ENCODE measurements around the gene STK11.
A peak's percentile ranks its signal among the peaks of the same experiment; 100 is the strongest.

Gene STK11

DNA sequence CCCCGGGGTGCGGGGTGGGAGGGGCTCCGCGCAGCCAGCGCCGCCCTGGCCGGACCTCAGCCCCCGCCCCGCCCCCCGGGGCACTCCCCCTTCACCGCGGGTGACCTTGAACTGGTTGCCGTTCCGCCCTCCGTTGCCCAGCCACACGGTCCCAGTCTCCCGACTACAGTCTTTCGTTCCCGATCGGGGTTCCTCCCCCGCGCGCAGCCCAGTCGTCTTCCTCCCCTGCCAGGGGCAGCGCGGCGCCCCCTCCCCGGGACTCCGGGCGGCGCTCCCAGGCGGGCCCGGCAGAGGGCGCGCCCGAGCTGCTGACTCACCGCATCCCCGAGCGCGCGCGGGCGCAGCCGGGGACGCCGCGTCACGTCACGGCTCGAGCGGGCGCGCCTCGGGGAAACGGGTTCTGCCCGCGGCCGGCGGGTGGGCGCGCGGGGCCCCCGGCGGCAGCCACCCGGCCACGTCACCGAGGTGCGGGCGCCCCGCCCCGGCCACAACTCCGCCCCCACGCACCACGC lies 43.3 kb downstream of the STK11 start:
- H3K4me3 ChIP-seq (ENCODE audit: low read depth, low read length) = peak overlapping the region; percentile 70

DNA sequence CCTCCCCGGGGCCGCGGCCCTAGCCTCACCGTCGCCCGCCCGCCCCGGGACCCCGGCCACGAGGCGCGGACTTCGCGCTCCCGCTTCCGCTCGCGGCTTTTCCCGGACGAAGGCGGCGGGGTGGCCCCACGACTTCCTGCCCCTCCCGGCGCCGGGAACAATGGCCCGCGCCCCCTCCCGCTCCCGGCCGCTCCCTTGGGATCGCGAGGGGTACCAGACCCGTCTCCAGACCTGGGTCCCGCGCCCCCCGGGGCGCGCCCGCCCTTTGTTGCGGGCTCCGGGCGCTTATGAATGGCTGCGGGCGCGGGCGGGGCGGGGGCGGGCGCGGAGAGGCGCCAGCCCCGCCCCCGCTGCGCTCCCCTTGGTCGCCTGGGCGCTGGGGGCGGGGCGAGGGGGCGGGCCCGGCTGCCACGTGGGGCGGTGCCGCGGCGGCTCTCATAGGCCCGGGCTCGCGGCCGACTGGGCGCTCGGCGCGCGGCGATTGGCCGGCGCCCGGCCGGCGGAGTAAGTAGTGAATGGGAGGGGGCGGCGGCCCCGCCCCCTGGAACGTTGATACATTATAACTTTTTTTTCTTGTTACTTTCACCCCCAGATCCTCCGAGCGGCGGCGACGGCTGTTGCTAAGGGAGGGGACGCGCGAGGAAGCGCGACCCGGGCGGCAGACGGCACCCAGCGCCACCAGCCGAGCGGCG lies 43.9 kb downstream of the STK11 start:
- H3K4me3 ChIP-seq (ENCODE audit: low read depth, low read length) = peak overlapping the region; percentile 79

DNA sequence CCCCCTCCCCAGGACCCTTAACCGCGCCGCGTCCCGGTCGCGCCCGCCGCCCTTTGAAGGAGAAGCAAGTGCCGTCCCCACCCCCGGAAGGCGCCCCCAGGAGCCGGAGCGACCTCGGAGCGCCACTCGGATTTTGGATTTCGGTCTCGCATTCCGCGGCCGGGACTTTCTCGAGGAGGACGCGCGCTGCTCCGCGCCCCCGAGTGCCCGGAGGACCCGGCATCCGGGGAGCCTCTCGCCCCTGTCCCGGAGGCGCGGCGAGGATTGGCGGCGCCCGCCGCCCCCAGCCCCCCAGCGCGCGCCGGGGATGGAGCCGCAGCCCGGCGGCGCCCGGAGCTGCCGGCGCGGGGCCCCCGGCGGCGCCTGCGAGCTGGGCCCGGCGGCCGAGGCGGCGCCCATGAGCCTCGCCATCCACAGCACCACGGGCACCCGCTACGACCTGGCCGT lies 44.4 kb downstream of the STK11 start:
- H3K4me3 ChIP-seq (ENCODE audit: low read depth, low read length) = peak overlapping the region; percentile 79

DNA sequence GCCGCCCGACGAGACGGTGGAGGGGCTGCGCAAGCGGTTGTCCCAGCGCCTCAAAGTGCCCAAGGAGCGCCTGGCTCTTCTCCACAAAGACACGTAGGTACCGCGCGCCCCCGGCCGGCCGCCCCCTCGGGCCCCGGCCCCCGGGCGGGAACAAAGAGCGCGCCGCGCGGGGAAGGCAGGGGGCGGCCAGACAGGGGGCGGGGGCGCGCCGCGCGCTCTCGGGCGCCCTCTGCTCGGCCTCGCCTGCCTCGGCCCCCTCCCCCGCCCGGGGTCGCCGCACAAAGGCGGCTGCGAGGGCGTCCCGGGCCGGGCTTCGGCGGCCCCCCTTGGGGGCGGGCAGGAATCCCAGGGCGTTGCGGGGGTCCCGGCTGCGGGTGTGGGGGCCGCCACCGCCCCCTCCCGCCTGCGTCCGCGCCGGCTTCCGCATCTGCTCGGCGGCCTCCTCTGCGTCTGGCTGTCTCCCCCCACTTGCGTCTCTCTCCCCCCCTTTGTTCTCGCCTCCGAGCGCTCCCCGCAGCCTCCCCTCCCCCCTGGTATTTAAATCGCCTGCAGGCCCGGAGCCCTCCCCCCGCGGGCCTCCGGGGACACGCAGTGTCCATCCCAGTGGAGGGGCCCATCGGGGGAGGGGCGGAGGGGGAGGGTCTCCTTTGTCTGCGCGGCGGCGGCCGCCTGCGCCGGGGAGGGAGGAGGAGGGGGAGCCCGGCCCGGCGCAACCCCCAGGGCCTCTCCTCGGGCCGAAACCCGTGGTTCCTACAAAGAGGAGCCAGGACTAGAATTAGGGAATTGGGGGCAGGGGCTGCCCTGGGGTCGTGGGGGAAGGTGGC lies 45.1 kb downstream of the STK11 start:
- H3K4me3 ChIP-seq (ENCODE audit: low read depth, low read length) = peak overlapping the region; percentile 79

DNA sequence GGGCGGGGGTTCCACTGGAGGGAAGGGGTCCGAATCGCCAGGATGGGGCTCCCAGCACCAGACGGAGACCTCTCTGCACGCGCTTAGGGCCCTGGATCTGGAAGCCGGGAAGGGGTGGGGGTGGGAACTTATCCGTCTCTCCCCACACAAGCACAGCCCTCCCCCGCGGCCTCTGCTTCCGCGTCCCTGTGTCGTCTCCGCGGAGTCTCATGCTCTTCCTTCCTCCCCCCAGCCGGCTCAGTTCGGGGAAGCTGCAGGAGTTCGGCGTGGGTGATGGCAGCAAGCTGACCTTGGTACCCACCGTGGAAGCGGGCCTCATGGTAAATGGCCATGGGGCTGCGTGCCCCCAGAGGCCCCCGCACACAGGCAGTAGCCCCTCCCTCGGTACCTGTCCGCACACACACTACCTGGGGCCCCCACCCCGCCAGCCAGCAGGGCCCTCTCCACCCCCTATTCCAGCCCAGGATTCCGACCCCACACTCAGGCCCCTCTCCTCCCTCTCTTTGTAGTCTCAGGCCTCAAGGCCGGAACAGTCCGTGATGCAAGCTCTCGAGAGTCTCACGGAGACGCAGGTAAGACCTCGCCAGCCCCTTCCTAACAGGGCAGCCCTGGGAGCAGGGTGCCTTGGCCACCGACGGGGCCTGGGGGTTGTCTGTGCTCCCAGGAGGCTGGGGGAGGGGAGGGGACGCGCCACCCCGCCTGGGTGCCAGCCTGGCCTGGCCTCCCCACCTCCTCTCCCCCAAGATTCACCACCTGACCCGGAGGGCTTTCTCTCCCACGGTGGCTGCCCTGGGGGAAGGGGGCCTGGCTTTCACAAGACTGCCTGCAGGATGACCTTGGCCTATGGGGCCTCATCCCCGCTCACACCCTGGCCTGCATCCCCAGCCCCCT lies 46.0 kb downstream of the STK11 start:
- peak overlapping the region; percentile 79 for H3K4me3 ChIP-seq (ENCODE audit: low read depth, low read length)

DNA sequence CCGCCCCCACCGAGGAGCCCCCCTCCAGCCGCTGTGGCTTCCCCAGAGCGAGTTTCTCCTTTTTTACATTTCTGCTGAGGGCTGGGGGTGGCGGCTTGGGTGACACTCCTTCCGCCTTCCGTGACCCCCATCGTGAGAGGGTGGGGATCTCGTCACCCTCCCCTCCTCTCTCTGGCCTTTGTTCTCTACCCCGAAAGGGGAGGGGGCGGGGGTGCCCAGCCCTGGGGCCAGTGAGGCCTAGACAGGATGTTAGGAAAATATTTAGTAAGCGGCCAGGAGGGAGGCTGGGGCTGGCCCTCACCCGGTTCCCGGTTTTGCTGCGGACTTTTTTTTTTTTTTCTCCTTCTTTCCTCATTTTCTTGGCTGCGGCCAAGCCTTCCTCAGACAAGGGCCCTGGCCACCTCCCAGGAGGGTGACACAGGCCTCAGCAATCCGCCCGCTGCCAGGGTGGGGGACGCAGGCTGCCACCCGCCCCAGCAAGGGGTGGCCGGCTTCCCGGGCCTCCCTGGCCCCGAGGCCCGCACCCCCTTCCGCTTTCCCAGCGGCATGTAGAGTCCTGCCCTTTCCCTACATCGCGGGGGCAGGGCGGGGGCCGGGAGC lies 46.7 kb downstream of the STK11 start:
- H3K4me3 ChIP-seq (ENCODE audit: low read depth, low read length) = no peak overlapping the region

DNA sequence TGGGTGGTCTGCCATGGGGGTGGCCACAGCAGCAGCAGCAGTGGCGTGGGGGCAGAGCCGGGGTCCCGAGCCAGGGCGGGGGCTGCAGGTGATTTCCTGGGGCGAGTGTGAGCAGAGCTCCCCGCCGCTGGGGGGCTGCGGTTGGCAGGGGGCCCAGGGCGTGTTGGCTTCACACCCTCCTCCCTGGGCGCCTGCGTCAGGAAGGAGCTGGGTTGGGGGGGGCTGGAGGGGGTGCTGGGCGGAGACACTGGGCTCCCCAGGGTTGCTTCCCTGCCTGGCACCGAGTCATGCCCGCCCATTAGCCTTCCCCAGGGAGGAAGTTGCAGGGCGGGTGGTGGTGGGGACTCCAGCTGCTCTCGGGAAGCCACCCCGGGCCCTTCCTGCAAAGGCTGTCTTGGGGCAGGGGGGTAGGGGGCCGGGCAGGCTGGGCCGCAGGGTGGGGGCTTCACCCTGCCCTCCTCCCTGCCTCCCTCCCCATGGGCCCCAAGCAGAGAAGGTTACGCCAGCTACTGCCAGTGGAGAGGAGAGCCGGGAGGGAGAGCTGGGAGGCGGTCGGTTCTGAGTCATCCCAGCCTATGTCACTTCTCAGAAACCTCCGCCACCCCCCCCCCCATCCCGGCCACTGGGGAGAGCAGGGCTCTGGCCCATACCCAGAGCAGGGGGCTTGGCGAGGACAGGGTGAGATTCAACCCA lies 47.4 kb downstream of the STK11 start:
- H3K4me3 ChIP-seq (ENCODE audit: low read depth, low read length) = no peak overlapping the region

DNA sequence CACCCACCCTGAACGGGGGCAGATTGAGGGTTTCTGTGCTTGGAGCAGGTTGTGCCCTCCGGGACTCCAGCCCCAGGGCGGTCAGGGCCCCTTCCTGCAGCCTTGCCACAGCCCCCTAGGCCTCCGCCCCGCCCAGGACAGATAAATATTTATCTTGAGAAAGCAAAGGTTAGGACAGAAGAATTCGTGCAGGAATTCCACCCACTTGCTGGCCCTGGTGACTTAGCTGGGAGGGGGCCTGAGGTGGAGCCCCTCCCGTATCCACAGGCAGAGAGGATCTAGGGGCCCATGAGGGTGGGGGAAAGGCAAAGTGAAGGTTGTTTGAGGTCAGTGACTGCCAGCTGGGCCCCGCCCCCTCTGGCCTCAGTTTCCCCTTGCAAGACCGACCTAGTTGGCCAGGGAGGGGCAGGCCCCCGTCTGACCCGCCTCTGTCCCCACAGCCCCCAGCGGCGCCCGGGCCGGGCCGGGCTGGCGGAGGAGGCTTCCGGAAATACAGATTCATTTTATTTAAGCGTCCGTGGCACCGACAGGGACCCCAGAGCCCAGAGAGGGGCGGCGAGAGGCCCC lies 48.0 kb downstream of the STK11 start:
- H3K4me3 ChIP-seq (ENCODE audit: low read depth, low read length) = no peak overlapping the region

DNA sequence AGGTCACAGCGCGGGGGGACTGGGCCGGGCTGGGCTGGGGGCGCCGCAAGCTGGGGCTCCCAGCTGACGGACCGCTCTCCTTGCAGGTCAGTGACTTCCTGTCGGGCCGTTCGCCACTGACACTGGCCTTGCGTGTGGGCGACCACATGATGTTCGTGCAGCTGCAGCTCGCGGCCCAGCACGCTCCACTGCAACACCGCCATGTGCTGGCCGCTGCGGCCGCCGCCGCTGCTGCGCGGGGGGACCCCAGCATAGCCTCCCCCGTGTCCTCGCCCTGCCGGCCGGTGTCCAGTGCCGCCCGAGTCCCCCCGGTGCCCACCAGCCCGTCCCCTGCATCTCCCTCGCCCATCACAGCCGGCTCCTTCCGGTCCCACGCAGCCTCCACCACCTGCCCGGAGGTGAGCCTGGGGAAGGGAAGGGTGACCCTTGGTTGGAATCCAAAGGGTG lies 48.5 kb downstream of the STK11 start:
- no peak overlapping the region for H3K4me3 ChIP-seq (ENCODE audit: low read depth, low read length)

DNA sequence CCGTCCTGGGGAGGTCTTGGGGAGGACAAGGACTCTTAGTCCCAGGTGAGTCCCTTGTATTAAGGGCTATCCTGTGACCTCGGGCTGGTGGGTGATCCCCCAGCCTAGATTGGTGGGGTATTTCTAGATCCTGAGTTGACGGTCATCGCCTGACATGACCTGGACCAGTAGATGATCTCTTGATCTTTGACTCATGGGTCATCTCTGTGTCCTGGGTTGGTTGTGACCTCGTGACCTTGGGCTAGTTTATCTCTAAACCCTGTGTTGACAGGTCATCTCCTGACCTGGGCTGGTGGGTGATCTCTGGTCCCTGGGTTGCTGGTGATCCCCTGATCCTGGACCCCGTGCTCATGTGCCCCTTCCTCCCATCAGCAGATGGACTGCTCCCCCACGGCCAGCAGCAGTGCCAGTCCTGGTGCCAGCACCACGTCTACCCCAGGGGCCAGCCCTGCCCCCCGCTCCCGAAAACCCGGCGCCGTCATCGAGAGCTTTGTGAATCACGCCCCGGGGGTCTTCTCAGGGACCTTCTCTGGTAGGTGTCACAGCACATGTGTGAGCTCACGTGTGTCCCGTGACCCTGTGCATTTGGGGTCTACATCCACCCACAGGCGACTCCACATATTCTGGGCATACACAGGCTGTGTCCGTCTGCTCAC lies 49.1 kb downstream of the STK11 start:
- H3K4me3 ChIP-seq (ENCODE audit: low read depth, low read length) = no peak overlapping the region

DNA sequence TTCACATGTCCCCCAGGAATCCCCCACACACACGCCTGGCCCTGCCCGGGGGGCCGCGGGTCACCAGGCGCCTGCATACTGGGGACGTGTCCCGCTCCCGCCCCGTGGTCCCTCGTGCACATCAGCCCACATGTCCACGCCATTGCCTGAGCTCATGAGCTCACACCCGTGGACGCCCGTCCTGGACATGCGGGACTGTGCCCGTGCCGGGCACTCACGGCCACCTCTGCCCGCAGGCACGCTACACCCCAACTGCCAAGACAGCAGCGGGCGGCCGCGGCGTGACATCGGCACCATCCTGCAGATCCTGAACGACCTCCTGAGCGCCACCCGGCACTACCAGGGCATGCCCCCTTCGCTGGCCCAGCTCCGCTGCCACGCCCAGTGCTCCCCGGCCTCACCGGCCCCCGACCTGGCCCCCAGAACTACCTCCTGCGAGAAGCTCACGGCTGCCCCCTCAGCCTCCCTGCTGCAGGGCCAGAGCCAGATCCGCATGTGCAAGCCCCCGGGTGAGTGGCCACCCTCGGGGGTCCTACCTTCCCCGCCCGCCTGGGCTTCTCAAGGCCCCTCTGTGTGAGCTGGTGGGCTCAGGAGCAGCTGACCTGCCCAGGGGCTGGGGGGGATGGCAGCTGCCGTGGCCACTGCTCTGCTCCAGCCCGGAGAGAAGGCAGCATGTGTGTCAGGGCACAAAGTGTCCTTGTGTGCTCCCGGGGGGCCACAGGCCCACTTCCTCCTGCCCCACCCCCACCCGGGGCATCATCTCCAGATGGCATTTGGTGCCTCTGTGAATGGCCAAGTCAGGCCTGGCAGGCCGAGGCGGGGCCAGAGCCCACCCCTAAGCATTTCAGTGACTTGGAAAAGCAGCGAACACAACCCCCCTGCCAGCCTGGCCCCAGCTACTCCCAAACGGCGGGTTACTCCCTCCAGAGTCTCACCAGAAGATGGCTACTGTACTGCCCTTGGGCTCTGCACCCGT lies 49.9 kb downstream of the STK11 start:
- no peak overlapping the region for H3K4me3 ChIP-seq (ENCODE audit: low read depth, low read length)

DNA sequence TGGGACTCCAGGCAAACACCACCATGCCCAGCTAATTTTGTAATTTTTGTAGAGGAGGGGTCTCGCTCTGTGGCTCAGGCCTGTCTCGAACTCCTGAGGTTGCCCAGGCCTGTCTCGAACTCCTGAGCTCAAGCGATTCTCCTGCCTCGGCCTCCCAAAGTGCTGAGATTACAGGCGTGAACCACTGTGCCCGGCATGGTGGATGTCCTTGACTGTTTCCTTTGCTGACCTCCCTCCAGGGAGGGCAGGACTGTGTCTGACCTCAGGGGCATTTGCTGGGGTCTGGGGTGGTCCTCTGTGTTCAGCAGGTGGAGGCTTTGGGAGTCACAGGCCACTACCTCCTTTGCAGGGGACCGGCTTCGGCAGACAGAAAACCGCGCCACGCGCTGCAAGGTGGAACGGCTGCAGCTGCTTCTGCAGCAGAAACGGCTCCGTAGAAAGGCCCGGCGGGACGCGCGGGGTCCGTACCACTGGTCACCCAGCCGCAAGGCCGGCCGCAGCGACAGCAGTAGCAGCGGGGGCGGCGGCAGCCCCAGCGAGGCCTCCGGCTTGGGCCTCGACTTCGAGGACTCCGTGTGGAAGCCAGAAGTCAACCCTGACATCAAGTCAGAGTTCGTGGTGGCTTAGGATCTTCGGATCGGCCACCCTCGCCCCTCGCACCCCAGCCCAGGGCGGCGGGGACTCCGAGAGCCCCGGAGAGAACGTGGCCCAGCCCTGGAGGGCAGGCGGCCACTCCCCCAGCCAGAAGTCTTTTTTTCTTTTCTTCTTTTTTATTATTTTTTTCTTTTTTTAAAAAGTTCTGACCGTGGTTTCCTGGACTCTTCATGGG lies 51.3 kb downstream of the STK11 start:
- no peak overlapping the region for H3K4me3 ChIP-seq (ENCODE audit: low read depth, low read length)

DNA sequence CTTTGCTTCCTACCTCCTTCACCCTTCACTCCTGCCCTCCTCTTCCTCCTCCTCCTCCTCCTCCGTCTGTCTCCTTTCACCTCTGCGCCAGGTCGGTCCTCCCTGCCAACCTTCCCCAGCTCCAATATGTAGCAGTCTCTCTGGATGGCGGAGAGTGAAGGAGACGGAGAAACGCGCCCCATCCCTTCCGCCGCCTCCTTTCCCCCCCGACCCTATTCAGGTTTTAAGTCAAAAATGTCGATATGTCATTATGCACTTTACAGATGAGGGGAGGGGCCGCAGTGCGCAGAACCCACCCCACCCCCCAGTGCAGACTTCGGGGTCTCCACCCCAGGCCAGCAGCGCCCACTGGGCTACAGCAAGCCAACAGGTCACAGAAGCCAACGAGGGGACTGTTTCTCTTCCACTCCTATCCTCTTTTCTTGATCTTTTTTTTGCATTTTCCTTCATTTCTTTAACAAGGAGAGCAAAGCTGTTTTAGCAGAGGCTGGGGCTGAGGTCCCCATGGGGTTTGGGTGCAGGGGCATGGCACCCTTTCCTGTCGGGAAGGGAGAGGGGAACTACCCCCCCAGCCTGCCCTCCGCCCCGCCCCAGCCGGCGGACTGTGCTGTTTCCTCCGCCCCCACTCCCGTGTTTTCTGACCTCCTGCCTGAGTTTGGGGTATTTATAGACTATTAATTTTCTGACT lies 52.0 kb downstream of the STK11 start:
- no peak overlapping the region for H3K4me3 ChIP-seq (ENCODE audit: low read depth, low read length)

DNA sequence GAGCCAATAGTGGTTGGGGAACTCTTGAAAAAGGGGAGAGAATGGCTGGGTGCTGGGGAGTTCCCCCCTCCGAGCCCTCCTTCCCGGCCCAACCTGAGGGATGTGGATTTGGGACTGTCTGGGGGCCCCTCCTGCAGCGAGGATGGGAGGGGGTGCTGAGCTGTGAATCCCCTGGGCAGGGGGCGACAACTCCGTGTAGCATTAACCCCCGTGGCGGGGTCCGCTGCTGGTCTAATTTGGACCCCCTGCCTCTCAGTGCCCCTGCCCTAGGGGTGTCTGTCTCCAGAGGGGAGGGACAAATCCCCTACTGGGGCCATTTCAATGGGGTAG lies 52.5 kb downstream of the STK11 start:
- H3K4me3 ChIP-seq (ENCODE audit: low read depth, low read length) = no peak overlapping the region

DNA sequence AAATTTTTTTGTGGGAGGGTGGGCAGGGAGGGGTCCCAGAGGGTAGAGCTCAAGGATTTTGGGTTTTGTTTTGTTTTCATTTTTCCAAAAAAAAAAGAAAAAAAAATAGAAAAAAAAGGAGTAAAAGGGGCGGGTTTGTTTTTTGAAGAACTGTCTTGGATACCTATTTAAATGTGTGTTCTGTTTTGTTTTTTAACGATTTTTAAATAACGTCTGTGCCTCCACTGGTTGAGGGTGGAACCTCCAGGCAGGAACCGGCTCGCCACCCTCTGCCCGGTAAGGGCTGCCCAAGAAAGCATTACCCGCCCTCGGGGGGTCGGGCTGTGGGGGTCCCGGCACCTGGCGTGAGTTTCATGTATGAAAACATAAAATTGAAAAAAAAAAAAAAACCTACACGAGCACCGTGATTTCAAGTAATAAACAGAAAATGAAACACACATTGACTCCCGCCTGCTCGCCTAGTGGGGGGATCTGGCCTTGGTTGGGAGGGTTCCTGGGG lies 53.2 kb downstream of the STK11 start:
- no peak overlapping the region for H3K4me3 ChIP-seq (ENCODE audit: low read depth, low read length)

DNA sequence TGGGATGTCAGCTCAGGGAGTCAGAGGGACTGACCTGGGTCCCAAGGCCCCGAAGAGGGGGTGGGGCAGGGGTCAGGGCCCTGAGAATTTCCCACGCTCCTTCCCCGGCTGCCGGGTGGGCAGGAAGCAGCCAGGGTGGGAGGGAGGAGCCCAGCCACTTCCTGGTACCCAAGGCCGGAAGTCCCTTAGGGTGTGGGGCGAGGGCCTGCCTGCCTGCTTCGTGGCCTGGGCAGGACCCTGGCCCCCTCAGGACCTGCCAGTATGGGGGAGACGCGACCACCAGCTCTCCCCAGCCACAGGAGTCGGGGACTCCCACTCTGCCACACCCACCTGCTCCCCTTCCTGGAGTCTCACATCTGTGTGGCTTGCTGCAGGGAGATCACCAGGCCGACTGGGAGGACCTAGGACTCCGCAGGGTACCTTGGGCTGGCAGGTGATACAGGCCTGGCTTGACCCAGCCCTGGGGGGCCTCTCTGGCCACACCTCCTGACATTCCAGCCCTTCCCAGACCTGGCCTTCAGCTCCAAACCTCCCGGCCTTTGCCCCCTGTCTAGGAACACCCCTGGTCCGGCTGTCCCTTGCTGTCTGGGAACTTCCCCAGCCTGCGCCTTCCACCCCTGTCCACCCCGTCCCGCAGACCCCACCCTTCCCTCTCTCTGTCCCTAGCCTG lies 53.8 kb downstream of the STK11 start:
- H3K4me3 ChIP-seq (ENCODE audit: low read depth, low read length) = no peak overlapping the region
